ENCODE results near the gene NPHP4. TPM values are rescaled to one million over a fixed set of nuclear protein-coding genes. Genes with fewer than 3 reads are reported as not detected.

Gene NPHP4
- total and polyA plus RNA-seq, 2 donors (not counting 3 experiments of a cell fraction or from before 2014, with no cell fraction given) = 4.4 to 11.7 TPM

GRCh38 chr1:5858844-5859407 is 133.3 kb downstream of the NPHP4 start:
- H3K9ac ChIP-seq (replicated peaks; ENCODE audit: extremely low read depth, insufficient read depth, low read length) = no peak overlapping the region
- H3K9me3 ChIP-seq (replicated peaks; ENCODE audit: control insufficient read depth, insufficient read depth, low read length) = no peaks in the 10 kb centered on the region
- H3K9me1 ChIP-seq (replicated peaks; ENCODE audit: control insufficient read depth, extremely low read depth, insufficient read depth, low read length) = no peaks in the 10 kb centered on the region
- ChIA-PET CTCF (interaction anchor here (0.8 kb wide), 1 partner anchor 12 kb away, joined by 3 read pairs; no protein-coding TSS in a partner anchor), POLR2A (no interaction called here)
- intact Hi-C loops (cut with micrococcal nuclease) (no loop called here), dilution Hi-C loops (cut with MboI; ENCODE audit: extremely low pct_ligation_motif_present, low sequenced_read_pairs) (no loop called here)
- no peak overlapping the region for H3K4me3 ChIP-seq (replicated peaks in 1 of 3; ENCODE audit: insufficient read depth in 1 of 3, low read depth in 1 of 3, low read length in 3 of 3)
- H3K4me1 ChIP-seq (ENCODE audit: control insufficient read depth, extremely low read depth, insufficient read depth, low read length) = no peaks in the 10 kb centered on the region
- TF ChIP-seq POLR2AphosphoS5 (IDR thresholded peaks at IDR 0.05; ENCODE audit: insufficient read depth, low read depth, low read length) (no peak), MYC (IDR thresholded peaks at IDR 0.05; ENCODE audit: low read depth, low read length) (no peak), JUN (IDR thresholded peaks at IDR 0.05; ENCODE audit: borderline replicate concordance, insufficient read depth, insufficient read length, low read depth) (no peak), MAX (IDR thresholded peaks at IDR 0.05; ENCODE audit: insufficient read depth, insufficient read length) (no peak), EZH2 (IDR thresholded peaks at IDR 0.05; ENCODE audit: borderline replicate concordance, low read depth, low read length, severe bottlenecking) (no peak), FOS (IDR thresholded peaks at IDR 0.05; ENCODE audit: borderline replicate concordance, insufficient read depth, low read length) (no peak), GATA2 (IDR thresholded peaks at IDR 0.05; ENCODE audit: insufficient read depth, insufficient read length, low read depth, low read length) (no peak), POLR2A (IDR thresholded peaks at IDR 0.05; ENCODE audit: low read depth, low read length) (no peak), CTCF (IDR thresholded peaks at IDR 0.05; ENCODE audit: extremely low read depth in 1 of 2, insufficient read depth in 1 of 2, low read depth in 1 of 2, low read length in 2 of 2) (no peak)
- H3K79me2 ChIP-seq (ENCODE audit: control insufficient read depth, insufficient read depth, low read length) = no peaks in the 10 kb centered on the region
- no peaks in the 10 kb centered on the region for H3K36me3 ChIP-seq (ENCODE audit: control insufficient read depth in 2 of 2, extremely low read depth in 1 of 2, insufficient read depth in 2 of 2, low read length in 2 of 2)
- FAIRE-seq = no peak
- BruUV-seq (replicated peaks) = no TSS peak
- no peak overlapping the region for H2AFZ ChIP-seq (ENCODE audit: low read depth, low read length)
- H4K20me1 ChIP-seq (replicated peaks; ENCODE audit: control insufficient read depth, extremely low read depth, insufficient read depth, low read length) = no peaks in the 10 kb centered on the region
- no peak overlapping the region for H3K27ac ChIP-seq (ENCODE audit: insufficient read depth, low read depth, low read length)
- no peaks in the 10 kb centered on the region for H3K27me3 ChIP-seq (ENCODE audit: control insufficient read depth in 2 of 2, insufficient read depth in 2 of 2, low read length in 2 of 2)
- DNase-seq (ENCODE audit: low read depth, low spot score) = no peak
- H3K4me2 ChIP-seq (ENCODE audit: insufficient read depth, low read length) = no peak overlapping the region

All from endothelial cell of umbilical vein (primary cell).